Brain pericyte (primary cell): ENCODE data around the gene GOLIM4.
A peak's percentile ranks its signal among the peaks of the same experiment; 100 is the strongest.

Experiments used
- DNase-seq: peaks from one replicate; pipeline ENCODE4 v3.0.0-alpha.2; 2012; ENCODE audit warnings: low read depth, low spot score

GOLIM4 gene

GRCh38 chr3:168097381-168097780 lies 1.7 kb upstream of the GOLIM4 start:
- no peak for DNase-seq

GRCh38 chr3:168096210-168096652 lies 507 bp upstream of the GOLIM4 start:
- peak; percentile 86 for DNase-seq

- peak; percentile 50 for DNase-seq
Measured at GRCh38 chr3:168094877-168095610, 680 bp downstream of the GOLIM4 start.

GRCh38 chr3:168094580-168094876 lies 1.2 kb downstream of the GOLIM4 start:
- DNase-seq, result no peak

GRCh38 chr3:168093790-168094189 lies 1.9 kb downstream of the GOLIM4 start:
- no peak for DNase-seq

GRCh38 chr3:168093229-168093628 lies 2.5 kb downstream of the GOLIM4 start:
- DNase-seq, result no peak

- DNase-seq, result no peak
Measured at GRCh38 chr3:168091941-168092340, 3.8 kb downstream of the GOLIM4 start.

GRCh38 chr3:168091302-168091858 lies 4.3 kb downstream of the GOLIM4 start:
- DNase-seq, result no peak

GRCh38 chr3:168090306-168091085 lies 5.2 kb downstream of the GOLIM4 start:
- no peak for DNase-seq

- no peak for DNase-seq
Measured at GRCh38 chr3:168089179-168089771, 6.4 kb downstream of the GOLIM4 start.

- DNase-seq, result no peak
Measured at GRCh38 chr3:168088106-168088720, 7.5 kb downstream of the GOLIM4 start.

GRCh38 chr3:168087539-168087938 lies 8.2 kb downstream of the GOLIM4 start:
- no peak for DNase-seq

- no peak for DNase-seq
Measured at GRCh38 chr3:168086541-168087260, 9.0 kb downstream of the GOLIM4 start.

GRCh38 chr3:168085491-168086119 lies 10.1 kb downstream of the GOLIM4 start:
- no peak for DNase-seq

- DNase-seq, result no peak
Measured at GRCh38 chr3:168083906-168084305, 11.8 kb downstream of the GOLIM4 start.

GRCh38 chr3:168081856-168082255 lies 13.9 kb downstream of the GOLIM4 start:
- no peak for DNase-seq

- no peak for DNase-seq
Measured at GRCh38 chr3:168081171-168081771, 14.5 kb downstream of the GOLIM4 start.

- DNase-seq, result no peak
Measured at GRCh38 chr3:168080499-168081170, 15.1 kb downstream of the GOLIM4 start.

- no peak for DNase-seq
Measured at GRCh38 chr3:168080022-168080421, 15.7 kb downstream of the GOLIM4 start.

GRCh38 chr3:168077091-168077490 lies 18.6 kb downstream of the GOLIM4 start:
- no peak for DNase-seq
